Breast epithelium (tissue), 4 donors: ENCODE results near the gene MRPL37. TPM values are rescaled to one million over a fixed set of nuclear protein-coding genes. Genes with fewer than 3 reads are reported as not detected.

Experiments used
- DNase-seq, 2 donors: peaks; one replicate each; pipeline ENCODE4 v3.0.0-alpha.2; 2019; ENCODE audit warnings: low spot score in 2 of 2
- H3K27ac ChIP-seq, 2 donors: fragments of 200-600 bp; sonication (generic) in 1 of 2; one replicate each; pipeline ENCODE4 v1.5.1; 2016 to 2019; ENCODE audit warnings: mild to moderate bottlenecking in 1 of 2
- H3K27me3 ChIP-seq, 2 donors: fragments of 200-600 bp; sonication (generic) in 1 of 2; one replicate each; pipeline versions ENCODE4 v1.5.1 to v1.6.0; 2017 to 2019; ENCODE audit warnings: control low read depth in 1 of 2, mild to moderate bottlenecking in 1 of 2
- H3K36me3 ChIP-seq: fragments of 200-600 bp; one replicate; pipeline ENCODE4 v1.5.1; 2019
- H3K4me1 ChIP-seq, 2 donors: fragments of 200-600 bp; sonication (generic); one replicate each; pipeline ENCODE4 v1.5.1; 2016 to 2019; ENCODE audit warnings: control low read depth in 1 of 2
- H3K4me3 ChIP-seq, 3 donors: fragments of 200-600 bp; sonication (generic); 1 replicate in 2 of 3; 2 replicates in 1 of 3; pipeline ENCODE4 v1.5.1; 2016 to 2019; ENCODE audit warnings: mild to moderate bottlenecking in 3 of 3, moderate library complexity in 2 of 3
- H3K9me3 ChIP-seq, 2 donors: fragments of 200-600 bp; sonication (generic) in 1 of 2; one replicate each; pipeline ENCODE4 v1.5.1; 2016 to 2019; ENCODE audit warnings: control low read depth in 1 of 2
- POLR2A ChIP-seq: fragments of 450-650 bp; IDR thresholded peaks from one replicate; pipeline ENCODE4 v1.6.1; 2016; ENCODE audit warnings: antibody characterized with exemption, mild to moderate bottlenecking, moderate library complexity
- POLR2AphosphoS5 ChIP-seq, 3 donors: sonication (generic); formaldehyde crosslinking; IDR thresholded peaks; one replicate each; pipeline ENCODE4 v1.6.1; 2017; ENCODE audit warnings: antibody characterized with exemption in 3 of 3
- intact Hi-C: fragments of 100-400 bp; cut with DNase I; formaldehyde crosslinking; loops from one replicate; pipeline ENCODE4 v1.15.1; 2023; ENCODE audit warnings: low total_unique reads
- total RNA-seq, 3 donors: library from RNA; depleted of rRNA; stranded (reverse); fragments of >200 nt; gene quantifications; one replicate each; pipeline ENCODE4 v1.1.0, GENCODE V29; 2016
- TF ChIP-seq, protein P1 (sequence below), 3 donors: fragments of 450-650 bp; IDR thresholded peaks; one replicate each; pipeline ENCODE4 v1.5.1; 2016 to 2017; ENCODE audit warnings: antibody characterized with exemption in 3 of 3, mild to moderate bottlenecking in 3 of 3, moderate library complexity in 3 of 3

MRPL37 gene
- total RNA-seq, 3 donors from 2014 or later, result 44.6 to 70.7 (median 48.8) TPM

DNA sequence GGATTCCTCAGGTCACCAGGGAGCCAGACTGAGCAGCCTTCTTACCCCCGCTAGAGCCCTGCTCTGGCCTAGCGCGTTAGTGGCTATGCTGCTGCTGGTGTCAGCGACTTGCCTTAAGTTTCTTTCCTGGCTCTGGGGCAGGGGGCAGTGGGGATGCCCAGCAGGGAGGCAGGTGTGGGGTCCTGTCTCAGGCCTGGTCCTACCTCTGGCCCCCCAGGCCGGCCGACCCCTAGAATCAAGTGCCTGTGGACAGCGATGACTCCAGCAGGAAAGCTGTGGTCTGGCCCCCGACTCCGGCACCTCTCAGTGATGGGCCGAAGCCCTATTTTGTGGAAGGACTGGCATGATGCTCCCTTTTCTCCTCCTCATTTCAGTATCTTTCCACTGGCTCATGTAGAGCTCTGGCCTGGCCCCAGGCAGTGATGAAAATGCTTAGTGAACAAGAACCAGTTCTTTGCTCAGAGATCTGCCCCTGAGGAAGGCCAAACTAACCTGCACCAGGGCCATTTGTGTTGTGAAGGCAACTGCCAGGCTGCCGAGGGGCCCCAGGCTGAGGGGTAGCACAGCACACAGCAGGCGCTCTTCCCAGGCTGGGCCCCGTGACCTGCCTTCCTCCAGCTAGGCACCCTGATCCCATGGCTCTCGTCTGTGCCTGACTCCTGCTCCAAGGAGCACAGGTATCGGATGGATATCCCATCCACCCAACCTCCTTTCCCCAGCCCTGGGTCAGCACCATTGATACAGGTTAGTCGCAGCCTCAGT lies 23.7 kb downstream of the MRPL37 start:
- H3K36me3 ChIP-seq, result no peaks in the 10 kb centered on the region
- H3K27me3 ChIP-seq, result no peaks in the 10 kb centered on the region
- H3K27ac ChIP-seq, result no peak overlapping the region
- H3K4me3 ChIP-seq, result no peak overlapping the region
- intact Hi-C loops, result no loop called here
- H3K4me1 ChIP-seq, result no peaks in the 10 kb centered on the region
- no peaks in the 10 kb centered on the region for H3K9me3 ChIP-seq
- no peak for TF ChIP-seq POLR2AphosphoS5 (IDR thresholded peaks at IDR 0.05)
- TF ChIP-seq, protein P1, sequence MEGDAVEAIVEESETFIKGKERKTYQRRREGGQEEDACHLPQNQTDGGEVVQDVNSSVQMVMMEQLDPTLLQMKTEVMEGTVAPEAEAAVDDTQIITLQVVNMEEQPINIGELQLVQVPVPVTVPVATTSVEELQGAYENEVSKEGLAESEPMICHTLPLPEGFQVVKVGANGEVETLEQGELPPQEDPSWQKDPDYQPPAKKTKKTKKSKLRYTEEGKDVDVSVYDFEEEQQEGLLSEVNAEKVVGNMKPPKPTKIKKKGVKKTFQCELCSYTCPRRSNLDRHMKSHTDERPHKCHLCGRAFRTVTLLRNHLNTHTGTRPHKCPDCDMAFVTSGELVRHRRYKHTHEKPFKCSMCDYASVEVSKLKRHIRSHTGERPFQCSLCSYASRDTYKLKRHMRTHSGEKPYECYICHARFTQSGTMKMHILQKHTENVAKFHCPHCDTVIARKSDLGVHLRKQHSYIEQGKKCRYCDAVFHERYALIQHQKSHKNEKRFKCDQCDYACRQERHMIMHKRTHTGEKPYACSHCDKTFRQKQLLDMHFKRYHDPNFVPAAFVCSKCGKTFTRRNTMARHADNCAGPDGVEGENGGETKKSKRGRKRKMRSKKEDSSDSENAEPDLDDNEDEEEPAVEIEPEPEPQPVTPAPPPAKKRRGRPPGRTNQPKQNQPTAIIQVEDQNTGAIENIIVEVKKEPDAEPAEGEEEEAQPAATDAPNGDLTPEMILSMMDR (IDR thresholded peaks at IDR 0.05), result no peak
- no peak for TF ChIP-seq POLR2A
- DNase-seq, result no peak

DNA sequence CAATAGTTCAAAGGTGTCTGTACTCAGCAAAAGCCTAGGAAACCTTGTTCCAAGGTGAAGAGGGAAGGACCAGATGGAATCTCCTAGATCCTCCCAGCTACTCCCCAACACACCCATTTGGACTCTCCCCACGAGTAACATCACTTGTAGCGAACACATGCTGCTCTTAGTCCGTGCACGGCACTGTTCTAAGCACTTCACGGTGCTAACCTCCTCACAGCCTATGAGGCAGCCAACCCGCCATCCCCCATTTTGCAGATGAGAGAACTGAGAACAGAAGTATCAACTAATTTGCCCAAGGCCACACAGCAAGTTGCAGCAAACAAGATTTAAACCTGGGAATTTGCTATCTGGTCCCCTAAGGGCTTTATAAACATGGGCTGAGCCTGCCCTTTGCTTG lies 24.3 kb downstream of the MRPL37 start:
- H3K4me1 ChIP-seq, result peaks cover 0 to under 1% of the 10 kb centered on the region in 2 donors
- no peak overlapping the region for H3K4me3 ChIP-seq
- no peaks in the 10 kb centered on the region for H3K27me3 ChIP-seq
- DNase-seq, result no peak
- TF ChIP-seq POLR2AphosphoS5 (IDR thresholded peaks at IDR 0.05), result no peak
- no peak for TF ChIP-seq POLR2A
- TF ChIP-seq, protein P1 (IDR thresholded peaks at IDR 0.05), result no peak
- no peaks in the 10 kb centered on the region for H3K36me3 ChIP-seq
- H3K27ac ChIP-seq, result no peak overlapping the region
- H3K9me3 ChIP-seq, result no peaks in the 10 kb centered on the region
- intact Hi-C loops, result no loop called here

DNA sequence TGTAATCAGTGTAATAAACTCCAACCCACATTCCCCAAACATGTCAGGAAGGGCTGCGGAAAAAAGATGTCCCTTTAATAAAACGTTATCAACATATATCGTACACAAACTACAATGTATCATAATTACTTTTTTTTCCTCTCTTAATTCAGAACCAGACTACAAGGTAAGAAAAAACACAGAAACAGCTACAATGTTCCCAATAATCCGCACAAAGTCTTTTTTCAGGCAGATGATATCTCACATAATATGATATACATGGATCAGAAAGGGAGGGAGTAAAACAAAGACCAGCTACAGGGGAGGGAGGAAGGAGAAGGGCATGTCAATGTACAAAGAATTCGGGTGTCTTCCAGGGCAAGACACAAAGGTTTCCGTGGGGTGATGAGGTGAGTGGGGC lies 25.4 kb downstream of the MRPL37 start:
- no peaks in the 10 kb centered on the region for H3K9me3 ChIP-seq
- H3K27me3 ChIP-seq, result no peaks in the 10 kb centered on the region
- peaks cover 0 to 4% of the 10 kb centered on the region in 2 donors for H3K4me1 ChIP-seq
- no peak overlapping the region for H3K4me3 ChIP-seq
- H3K36me3 ChIP-seq, result no peaks in the 10 kb centered on the region
- no peak overlapping the region for H3K27ac ChIP-seq
- intact Hi-C loops, result no loop called here
- DNase-seq, result no peak
- TF ChIP-seq, protein P1 (IDR thresholded peaks at IDR 0.05), result no peak
- no peak for TF ChIP-seq POLR2A
- no peak for TF ChIP-seq POLR2AphosphoS5 (IDR thresholded peaks at IDR 0.05)

DNA sequence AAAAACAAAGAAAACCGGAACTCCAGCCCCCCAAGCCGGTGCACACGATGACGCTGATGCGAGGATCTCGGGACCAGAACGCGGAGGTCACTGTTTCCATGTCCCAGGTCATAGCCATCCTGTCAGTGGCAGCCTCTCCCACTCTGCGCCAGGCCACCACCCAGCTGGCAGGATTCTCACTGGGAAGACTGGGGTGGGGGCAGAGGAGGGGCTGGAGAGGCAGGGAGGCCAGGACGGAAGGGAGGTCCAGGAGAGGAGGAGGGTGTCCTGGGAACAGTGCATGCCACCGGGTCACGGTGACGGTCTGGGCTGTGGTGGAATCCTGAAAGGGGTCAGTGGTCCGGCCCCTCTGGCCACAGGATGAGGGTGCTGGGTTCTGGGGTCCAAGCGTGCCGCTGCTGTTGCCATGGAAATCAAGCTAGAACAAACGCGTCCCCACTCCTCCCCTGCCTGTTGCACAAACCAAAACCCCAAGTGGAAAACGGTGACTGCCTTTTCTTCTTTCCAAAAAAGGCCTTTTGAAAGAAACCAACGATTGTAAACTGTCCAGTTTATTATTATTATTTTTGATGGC lies 26.1 kb downstream of the MRPL37 start:
- Histone ChIP-seq H3K27ac (no peak overlapping the region), H3K27me3 (no peaks in the 10 kb centered on the region), H3K4me3 (no peak overlapping the region), H3K4me1 (peaks cover 0 to 4% of the 10 kb centered on the region in 2 donors), H3K9me3 (no peaks in the 10 kb centered on the region), H3K36me3 (no peaks in the 10 kb centered on the region)
- no peak for DNase-seq
- no peak for TF ChIP-seq POLR2AphosphoS5 (IDR thresholded peaks at IDR 0.05)
- TF ChIP-seq, protein P1 (IDR thresholded peaks at IDR 0.05), result no peak
- intact Hi-C loops, result no loop called here

DNA sequence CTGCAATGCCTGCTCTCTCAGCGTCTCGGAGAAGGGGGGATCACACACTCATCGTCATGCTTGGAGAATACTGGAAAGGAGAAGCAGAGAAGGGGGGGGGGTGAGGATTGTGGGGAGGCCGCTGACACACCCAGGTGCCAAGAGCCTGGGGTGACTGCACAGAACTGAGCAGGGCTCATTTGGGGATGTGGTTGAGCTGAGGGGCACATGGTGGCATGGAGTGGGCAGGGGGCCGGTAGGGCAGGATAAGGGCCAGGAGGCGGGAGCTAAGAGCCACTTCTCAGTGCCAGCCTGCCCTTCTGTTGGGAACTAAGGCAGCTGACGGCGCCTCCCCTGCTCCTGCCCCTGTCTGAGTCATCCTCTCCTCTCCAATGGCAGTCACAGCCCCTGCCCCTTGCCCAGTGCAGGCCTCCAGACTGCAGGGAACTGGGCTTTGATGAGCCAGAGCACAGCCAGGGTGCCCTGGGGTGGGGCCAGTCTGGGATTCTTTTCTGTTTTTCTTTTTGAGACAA lies 27.2 kb downstream of the MRPL37 start:
- Histone ChIP-seq H3K4me3 (no peak overlapping the region), H3K27me3 (no peaks in the 10 kb centered on the region), H3K36me3 (no peaks in the 10 kb centered on the region), H3K4me1 (peaks cover 0 to 4% of the 10 kb centered on the region in 2 donors), H3K9me3 (no peaks in the 10 kb centered on the region), H3K27ac (no peak overlapping the region)
- TF ChIP-seq POLR2A, result no peak
- no peak for TF ChIP-seq POLR2AphosphoS5 (IDR thresholded peaks at IDR 0.05)
- TF ChIP-seq, protein P1 (IDR thresholded peaks at IDR 0.05), result no peak
- DNase-seq, result no peak
- intact Hi-C loops, result no loop called here
